ENCODE data around the gene COX19. TPM values are rescaled to one million over a fixed set of nuclear protein-coding genes. Genes with fewer than 3 reads are reported as not detected.

Gene COX19
- total and polyA plus RNA-seq, 4 donors, result 5.6 to 17.0 (median 8.0) TPM

- H3K4me3 ChIP-seq, result no peak overlapping the region
- 72 to 83% methylated on average over 38 of the region's 38 CpGs for WGBS, 2 donors
- H3K27ac ChIP-seq (ENCODE audit: low read depth in 1 of 2, low read length in 1 of 2), result no peak overlapping the region
- peaks cover 0 to 5% (median 0%) of the 10 kb centered on the region in 5 donors for H3K4me1 ChIP-seq (ENCODE audit: control insufficient read depth in 5 of 5, insufficient read depth in 5 of 5, low read length in 5 of 5)
- H3K36me3 ChIP-seq (ENCODE audit: control insufficient read depth in 4 of 4, insufficient read depth in 4 of 4, low read length in 4 of 4), result peaks cover 0 to 37% (median 5%) of the 10 kb centered on the region in 4 donors
- DNase-seq (no peak), ATAC-seq (ENCODE audit: insufficient read depth, low FRiP score) (no peak)
- no peak for TF ChIP-seq CTCF (IDR thresholded peaks at IDR 0.05; ENCODE audit: control extremely low read depth, extremely low read depth)
- H3K27me3 ChIP-seq (ENCODE audit: control insufficient read depth in 3 of 3, insufficient read depth in 3 of 3, low read length in 2 of 3), result no peaks in the 10 kb centered on the region
- H3K9me3 ChIP-seq (ENCODE audit: control insufficient read depth in 4 of 4, insufficient read depth in 3 of 4, low read length in 3 of 4), result no peaks in the 10 kb centered on the region
- H3K9ac ChIP-seq (ENCODE audit: insufficient read depth in 1 of 2, low read length in 2 of 2), result no peak overlapping the region
These were observed 20.9 kb upstream of the COX19 start for GRCh38 chr7:996079-996872.

GRCh38 chr7:995571-995970 lies 20.2 kb upstream of the COX19 start:
- no peak for DNase-seq
- no peak for TF ChIP-seq CTCF (IDR thresholded peaks at IDR 0.05; ENCODE audit: control extremely low read depth, extremely low read depth)
- H3K4me1 ChIP-seq (ENCODE audit: control insufficient read depth in 5 of 5, insufficient read depth in 5 of 5, low read length in 5 of 5), result peaks cover 0 to 10% (median 0%) of the 10 kb centered on the region in 5 donors
- no peak overlapping the region for H3K9ac ChIP-seq (ENCODE audit: insufficient read depth in 1 of 2, low read length in 2 of 2)
- H3K36me3 ChIP-seq (ENCODE audit: control insufficient read depth in 4 of 4, insufficient read depth in 4 of 4, low read length in 4 of 4), result peaks cover 0 to 34% (median 5%) of the 10 kb centered on the region in 4 donors
- no peaks in the 10 kb centered on the region for H3K9me3 ChIP-seq (ENCODE audit: control insufficient read depth in 4 of 4, insufficient read depth in 3 of 4, low read length in 3 of 4)
- H3K27ac ChIP-seq (ENCODE audit: low read depth in 1 of 2, low read length in 1 of 2), result no peak overlapping the region
- 92% methylated on average over 14 of the region's 14 CpGs for WGBS, 2 donors
- no peak for ATAC-seq (ENCODE audit: insufficient read depth, low FRiP score)
- H3K4me3 ChIP-seq, result no peak overlapping the region
- H3K27me3 ChIP-seq (ENCODE audit: control insufficient read depth in 3 of 3, insufficient read depth in 3 of 3, low read length in 2 of 3), result no peaks in the 10 kb centered on the region

GRCh38 chr7:994592-995308 lies 19.4 kb upstream of the COX19 start:
- H3K36me3 ChIP-seq (ENCODE audit: control insufficient read depth in 4 of 4, insufficient read depth in 4 of 4, low read length in 4 of 4), result peaks cover 0 to 29% (median 5%) of the 10 kb centered on the region in 4 donors
- 78 to 85% methylated on average over 28 of the region's 28 CpGs for WGBS, 2 donors
- no peak overlapping the region for H3K27ac ChIP-seq (ENCODE audit: low read depth in 1 of 2, low read length in 1 of 2)
- no peak for DNase-seq
- no peak for ATAC-seq (ENCODE audit: insufficient read depth, low FRiP score)
- H3K27me3 ChIP-seq (ENCODE audit: control insufficient read depth in 3 of 3, insufficient read depth in 3 of 3, low read length in 2 of 3), result no peaks in the 10 kb centered on the region
- H3K9me3 ChIP-seq (ENCODE audit: control insufficient read depth in 4 of 4, insufficient read depth in 3 of 4, low read length in 3 of 4), result no peaks in the 10 kb centered on the region
- H3K9ac ChIP-seq (ENCODE audit: insufficient read depth in 1 of 2, low read length in 2 of 2), result no peak overlapping the region
- TF ChIP-seq CTCF (IDR thresholded peaks at IDR 0.05; ENCODE audit: control extremely low read depth, extremely low read depth), result no peak
- H3K4me1 ChIP-seq (ENCODE audit: control insufficient read depth in 5 of 5, insufficient read depth in 5 of 5, low read length in 5 of 5), result peaks cover 0 to 12% (median 0%) of the 10 kb centered on the region in 5 donors
- H3K4me3 ChIP-seq, result no peak overlapping the region

All from lung (tissue), 12 donors.